GM12873 (cell line): ENCODE measurements around the gene TNNT3.

ENCODE experiments used
- CTCF ChIP-seq: IDR thresholded peaks from 2 replicates; pipeline ENCODE4 v1.5.1; 2012; ENCODE audit warnings: low read depth, mild to moderate bottlenecking, moderate library complexity, low read length, control low read depth; ENCODE audit not compliant: insufficient read depth; ENCODE audit errors: missing control alignments

Gene TNNT3

GRCh38 chr11:1888347-1888753 lies 31.2 kb upstream of the TNNT3 start:
- TF ChIP-seq CTCF = no peak

- TF ChIP-seq CTCF = no peak
Measured at GRCh38 chr11:1888811-1889210, 30.7 kb upstream of the TNNT3 start.

GRCh38 chr11:1889224-1889930 lies 30.1 kb upstream of the TNNT3 start:
- no peak for TF ChIP-seq CTCF

- TF ChIP-seq CTCF = no peak
Measured at GRCh38 chr11:1889941-1890855, 29.3 kb upstream of the TNNT3 start.

- TF ChIP-seq CTCF = no peak
Measured at GRCh38 chr11:1890856-1891830, 28.4 kb upstream of the TNNT3 start.

- no peak for TF ChIP-seq CTCF
Measured at GRCh38 chr11:1891831-1892115, 27.7 kb upstream of the TNNT3 start, which contains the start of gene PRR33. TSS of gene PRR33 (minus strand) at chr11:1891895. CDS start at chr11:1890584, 1,311 bp downstream.

GRCh38 chr11:1892116-1892515 lies 27.4 kb upstream of the TNNT3 start:
- no peak for TF ChIP-seq CTCF
